ENCODE measurements around the gene TMTC2.

DNA sequence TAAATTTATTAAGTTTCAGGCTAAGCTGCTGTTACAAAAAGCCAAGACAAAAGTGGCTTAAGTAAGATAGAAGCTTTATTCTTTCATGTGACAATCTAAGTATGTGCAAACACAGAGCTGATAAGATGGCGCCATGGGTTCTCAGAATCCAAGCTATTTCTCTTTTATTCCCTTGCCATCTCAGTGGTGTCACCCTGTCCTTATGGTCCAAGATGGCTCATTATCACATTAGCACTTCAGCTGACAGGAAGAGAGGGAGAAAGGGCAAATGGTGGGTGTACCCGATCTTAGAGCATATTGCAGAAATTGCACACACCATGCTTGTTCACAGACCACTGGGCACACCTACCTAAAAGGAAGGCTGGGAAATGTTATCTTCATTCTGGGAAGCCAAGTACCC is 211.7 kb downstream of the TMTC2 start:
- TF ChIP-seq CTCF (IDR thresholded peaks at IDR 0.05; ENCODE audit: poor library complexity) (no peak), EZH2 (IDR thresholded peaks at IDR 0.05; ENCODE audit: borderline replicate concordance) (no peak)

Measured in hepatocyte (in vitro differentiated cells).